Lung (tissue), 5 donors: ENCODE data around the gene CCS. TPM values are rescaled to one million over a fixed set of nuclear protein-coding genes. Genes with fewer than 3 reads are reported as not detected.

ENCODE experiments used
- polyA plus RNA-seq, 2 donors: library from polyadenylated mRNA; stranded (reverse); fragments of 200-250 nt; gene quantifications; one replicate each; pipeline ENCODE4 v1.2.1, GENCODE V29; 2013
- small RNA-seq: library from RNA; depleted of rRNA; stranded (forward); fragments of <200 nt; gene quantifications from one replicate; pipeline ENCODE3, GENCODE V24; 2014; ENCODE audit warnings: low replicate concordance
- total RNA-seq, 2 donors: library from RNA; depleted of rRNA in 1 of 2; stranded (reverse); fragments of >200 nt in 1 of 2; gene quantifications; one replicate each; pipeline ENCODE4 v1.2.1, GENCODE V29; 2014 to 2021
- donor health status: Bipolar disorder and iron deficiency.
- donor health status: healthy.
- donor health status: DM: yes; HTN: yes; CAD: no.

The CCS gene
- total and polyA plus RNA-seq, 4 donors, result 32.7 to 52.2 (median 36.2) TPM

Small RNAs within 50 kb of the gene (small RNA-seq; reads per million reads assigned to genes)
- not detected for gene RNU4-39P

Other genes starting within 250 kb of the CCS start
- 10 to 100 TPM; 23.7 to 38.0 TPM for gene BRMS1, start 248.1 kb upstream of the CCS start, total RNA-seq
- gene BRMS1, start 248.1 kb upstream of the CCS start, polyA plus RNA-seq, result 10 to 100 TPM; 60.4 to 88.7 TPM
- gene B4GAT1, start 245.6 kb upstream of the CCS start, total RNA-seq, result 10 to 100 TPM; 27.6 to 28.0 TPM
- 10 to 100 TPM; 18.2 to 20.3 TPM for gene B4GAT1, start 245.6 kb upstream of the CCS start, polyA plus RNA-seq
- 10 to 100 TPM in 1 of 2 donors, 1 to 10 TPM in 1; 6.5 to 19.4 TPM for gene SLC29A2, start 221.4 kb upstream of the CCS start, total RNA-seq
- 10 to 100 TPM; 13.1 to 14.3 TPM for gene SLC29A2, start 221.4 kb upstream of the CCS start, polyA plus RNA-seq
- gene NPAS4, start 172.2 kb upstream of the CCS start, total RNA-seq, result under 1 TPM; 0.06 to 0.09 TPM
- gene NPAS4, start 172.2 kb upstream of the CCS start, polyA plus RNA-seq, result under 1 TPM; 0.07 to 0.14 TPM
- gene MRPL11, start 154.3 kb upstream of the CCS start, total RNA-seq, result 10 to 100 TPM; 32.7 to 46.6 TPM
- gene MRPL11, start 154.3 kb upstream of the CCS start, polyA plus RNA-seq, result 10 to 100 TPM; 35.8 to 56.8 TPM
- 10 to 100 TPM in 1 of 2 donors, 1 to 10 TPM in 1; 4.9 to 12.6 TPM for gene PELI3, start 126.3 kb upstream of the CCS start, total RNA-seq
- 1 to 10 TPM; 6.1 to 8.9 TPM for gene PELI3, start 126.3 kb upstream of the CCS start, polyA plus RNA-seq
- gene DPP3, start 112.8 kb upstream of the CCS start, total RNA-seq, result 10 to 100 TPM; 25.5 to 76.3 TPM
- 10 to 100 TPM; 25.4 to 63.9 TPM for gene DPP3, start 112.8 kb upstream of the CCS start, polyA plus RNA-seq
- 10 to 100 TPM; 41.4 to 75.6 TPM for gene BBS1, start 82.5 kb upstream of the CCS start, total RNA-seq
- 10 to 100 TPM; 12.5 to 17.3 TPM for gene BBS1, start 82.5 kb upstream of the CCS start, polyA plus RNA-seq
- 10 to 100 TPM in 1 of 2 donors, 1 to 10 TPM in 1; 6.8 to 21.6 TPM for gene ZDHHC24, start 47.1 kb upstream of the CCS start, total RNA-seq
- gene ZDHHC24, start 47.1 kb upstream of the CCS start, polyA plus RNA-seq, result 10 to 100 TPM; 10.7 to 12.3 TPM
- under 1 TPM in 1 of 2 donors, not detected in 1; 0.15 TPM for gene ACTN3, start 46.3 kb upstream of the CCS start, total RNA-seq
- gene ACTN3, start 46.3 kb upstream of the CCS start, polyA plus RNA-seq, result under 1 TPM; 0.04 to 0.07 TPM
- 10 to 100 TPM in 1 of 2 donors, 1 to 10 TPM in 1; 7.7 to 39.6 TPM for gene CTSF, start 24.6 kb upstream of the CCS start, total RNA-seq
- gene CTSF, start 24.6 kb upstream of the CCS start, polyA plus RNA-seq, result 1 to 10 TPM; 6.6 to 8.2 TPM
- gene CCDC87, start 122 bp upstream of the CCS start, total RNA-seq, result under 1 TPM; 0.28 to 0.67 TPM
- gene CCDC87, start 122 bp upstream of the CCS start, polyA plus RNA-seq, result under 1 TPM; 0.12 to 0.15 TPM
- 10 to 100 TPM; 67.8 to 96.3 TPM for gene RBM14, start 23.4 kb downstream of the CCS start, total RNA-seq
- 10 to 100 TPM; 34.1 to 38.0 TPM for gene RBM14, start 23.4 kb downstream of the CCS start, polyA plus RNA-seq
- 100 to 1,000 TPM; 102 to 153 TPM for gene RBM4, start 45.5 kb downstream of the CCS start, total RNA-seq
- 10 to 100 TPM; 77.2 to 98.8 TPM for gene RBM4, start 45.5 kb downstream of the CCS start, polyA plus RNA-seq
- gene RBM4B, start 84.7 kb downstream of the CCS start, total RNA-seq, result 10 to 100 TPM; 12.3 to 33.9 TPM
- gene RBM4B, start 84.7 kb downstream of the CCS start, polyA plus RNA-seq, result 1 to 10 TPM; 9.4 to 10.0 TPM
- gene SPTBN2, start 136.0 kb downstream of the CCS start, total RNA-seq, result 10 to 100 TPM; 13.2 to 16.1 TPM
- 1 to 10 TPM; 4.7 to 9.4 TPM for gene SPTBN2, start 136.0 kb downstream of the CCS start, polyA plus RNA-seq